ENCODE measurements around the gene CACNG5.

GRCh38 chr17:66934040-66934439, 99.1 kb downstream of the CACNG5 start:
- TF ChIP-seq, protein P1, sequence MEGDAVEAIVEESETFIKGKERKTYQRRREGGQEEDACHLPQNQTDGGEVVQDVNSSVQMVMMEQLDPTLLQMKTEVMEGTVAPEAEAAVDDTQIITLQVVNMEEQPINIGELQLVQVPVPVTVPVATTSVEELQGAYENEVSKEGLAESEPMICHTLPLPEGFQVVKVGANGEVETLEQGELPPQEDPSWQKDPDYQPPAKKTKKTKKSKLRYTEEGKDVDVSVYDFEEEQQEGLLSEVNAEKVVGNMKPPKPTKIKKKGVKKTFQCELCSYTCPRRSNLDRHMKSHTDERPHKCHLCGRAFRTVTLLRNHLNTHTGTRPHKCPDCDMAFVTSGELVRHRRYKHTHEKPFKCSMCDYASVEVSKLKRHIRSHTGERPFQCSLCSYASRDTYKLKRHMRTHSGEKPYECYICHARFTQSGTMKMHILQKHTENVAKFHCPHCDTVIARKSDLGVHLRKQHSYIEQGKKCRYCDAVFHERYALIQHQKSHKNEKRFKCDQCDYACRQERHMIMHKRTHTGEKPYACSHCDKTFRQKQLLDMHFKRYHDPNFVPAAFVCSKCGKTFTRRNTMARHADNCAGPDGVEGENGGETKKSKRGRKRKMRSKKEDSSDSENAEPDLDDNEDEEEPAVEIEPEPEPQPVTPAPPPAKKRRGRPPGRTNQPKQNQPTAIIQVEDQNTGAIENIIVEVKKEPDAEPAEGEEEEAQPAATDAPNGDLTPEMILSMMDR (IDR thresholded peaks at IDR 0.05; ENCODE audit: borderline replicate concordance, extremely low read depth, low read length, poor library complexity, severe bottlenecking) = no peak
- TF ChIP-seq EZH2 (IDR thresholded peaks at IDR 0.05; ENCODE audit: borderline replicate concordance, low read depth, low read length, severe bottlenecking) = no peak
